Measurements from ENCODE around the gene CUTA.

The CUTA gene

GRCh38 chr6:33431880-33432541, 14.1 kb upstream of the CUTA start:
- Mint-ChIP-seq H3K36me3 (peaks cover 13 to 30% of the 10 kb centered on the region in 2 donors), H3K4me3 (peak overlapping the region; percentile 83 to 84), H3K9me3 (no peaks in the 10 kb centered on the region), H3K27me3 (no peaks in the 10 kb centered on the region), H3K27ac (peak overlapping the region; percentile 87), H3K4me1 (peaks cover 61 to 69% of the 10 kb centered on the region in 2 donors)
- DNase-seq = no peak
- ATAC-seq (replicated peaks) = peak in 1 of 2 donors; percentile 4

- Mint-ChIP-seq H3K27me3 (no peaks in the 10 kb centered on the region), H3K36me3 (peaks cover 13 to 24% of the 10 kb centered on the region in 2 donors), H3K4me3 (peak overlapping the region; percentile 83 to 84), H3K27ac (peak overlapping the region; percentile 84), H3K9me3 (no peaks in the 10 kb centered on the region), H3K4me1 (peaks cover 66 to 77% of the 10 kb centered on the region in 2 donors)
- peak; percentile 69 for DNase-seq
- ATAC-seq (replicated peaks) = peak; percentile 61 to 72
Measured at GRCh38 chr6:33430991-33431879, 13.3 kb upstream of the CUTA start.

- DNase-seq = no peak
- Mint-ChIP-seq H3K36me3 (peaks cover 10 to 15% of the 10 kb centered on the region in 2 donors), H3K4me1 (peaks cover 67 to 81% of the 10 kb centered on the region in 2 donors), H3K27ac (no peak overlapping the region), H3K9me3 (no peaks in the 10 kb centered on the region), H3K4me3 (peak overlapping the region in 1 of 2 donors; percentile 83), H3K27me3 (no peaks in the 10 kb centered on the region)
- ATAC-seq (replicated peaks) = no peak
Measured at GRCh38 chr6:33430334-33430733, 12.4 kb upstream of the CUTA start.

DNA sequence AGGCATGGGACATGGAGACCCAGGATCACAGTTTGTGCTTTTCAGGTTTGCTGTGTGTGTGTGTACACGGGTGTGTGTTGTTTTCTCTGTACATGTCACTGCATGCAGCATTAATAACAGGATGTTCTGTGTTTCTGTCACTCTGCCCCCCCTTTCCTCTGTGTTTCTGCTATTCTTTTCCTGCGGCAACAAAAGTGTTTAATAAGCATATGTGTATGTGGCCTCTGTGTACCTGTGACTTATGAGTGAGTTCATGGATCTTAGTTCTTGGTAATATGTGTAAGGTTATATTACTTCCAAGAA, 11.8 kb upstream of the CUTA start:
- H3K4me3 Mint-ChIP-seq = no peak overlapping the region
- DNase-seq (no peak), ATAC-seq (replicated peaks) (no peak)
- no peaks in the 10 kb centered on the region for H3K9me3 Mint-ChIP-seq
- peaks cover 8 to 11% of the 10 kb centered on the region in 2 donors for H3K36me3 Mint-ChIP-seq
- peaks cover 73 to 87% of the 10 kb centered on the region in 2 donors for H3K4me1 Mint-ChIP-seq
- no peak overlapping the region for H3K27ac Mint-ChIP-seq
- no peaks in the 10 kb centered on the region for H3K27me3 Mint-ChIP-seq

DNA sequence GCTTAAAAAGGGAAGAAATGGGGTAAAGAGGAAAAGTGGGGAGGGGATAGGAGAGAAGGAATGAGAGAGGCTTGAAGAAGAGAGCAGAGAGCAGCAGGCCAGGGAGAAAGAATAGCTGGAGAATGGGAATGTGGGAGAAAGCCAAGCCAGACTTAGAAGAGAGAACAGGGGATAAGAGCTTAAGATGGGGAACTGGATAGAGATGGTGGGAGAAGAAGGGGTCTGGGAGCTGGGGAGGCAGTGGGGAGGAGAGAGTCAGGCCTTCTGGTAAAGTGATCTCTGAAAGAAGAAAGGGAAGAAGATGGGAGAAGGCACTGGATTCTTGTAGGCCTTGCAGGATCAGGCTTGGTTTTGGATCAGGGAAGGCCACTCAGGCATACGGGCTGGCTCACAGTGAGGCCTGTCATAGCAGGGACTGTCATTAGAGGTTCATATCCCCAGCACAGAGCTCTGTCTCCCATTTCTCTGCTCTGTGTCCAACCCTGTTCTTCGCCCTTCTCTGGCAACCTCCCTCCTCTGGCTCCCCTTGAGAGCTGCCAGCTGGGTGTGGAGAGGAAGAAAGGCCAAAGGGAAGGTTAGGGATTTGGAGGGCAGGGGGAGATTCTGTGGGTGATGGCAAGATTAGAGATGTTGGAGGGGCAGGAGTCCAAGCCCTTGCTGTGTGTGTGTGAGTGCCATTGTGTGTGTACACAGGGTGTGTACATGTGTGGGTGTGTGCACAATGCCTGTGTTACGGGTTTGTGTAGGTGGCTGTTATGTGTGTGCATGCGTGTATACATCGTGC, 11.3 kb upstream of the CUTA start:
- Mint-ChIP-seq H3K27ac (peak overlapping the region; percentile 89), H3K27me3 (no peaks in the 10 kb centered on the region), H3K4me3 (peak overlapping the region; percentile 80 to 83), H3K9me3 (no peaks in the 10 kb centered on the region), H3K36me3 (peaks cover 8 to 11% of the 10 kb centered on the region in 2 donors), H3K4me1 (peaks cover 78 to 91% of the 10 kb centered on the region in 2 donors)
- ATAC-seq (replicated peaks) = no peak
- DNase-seq = no peak

DNA sequence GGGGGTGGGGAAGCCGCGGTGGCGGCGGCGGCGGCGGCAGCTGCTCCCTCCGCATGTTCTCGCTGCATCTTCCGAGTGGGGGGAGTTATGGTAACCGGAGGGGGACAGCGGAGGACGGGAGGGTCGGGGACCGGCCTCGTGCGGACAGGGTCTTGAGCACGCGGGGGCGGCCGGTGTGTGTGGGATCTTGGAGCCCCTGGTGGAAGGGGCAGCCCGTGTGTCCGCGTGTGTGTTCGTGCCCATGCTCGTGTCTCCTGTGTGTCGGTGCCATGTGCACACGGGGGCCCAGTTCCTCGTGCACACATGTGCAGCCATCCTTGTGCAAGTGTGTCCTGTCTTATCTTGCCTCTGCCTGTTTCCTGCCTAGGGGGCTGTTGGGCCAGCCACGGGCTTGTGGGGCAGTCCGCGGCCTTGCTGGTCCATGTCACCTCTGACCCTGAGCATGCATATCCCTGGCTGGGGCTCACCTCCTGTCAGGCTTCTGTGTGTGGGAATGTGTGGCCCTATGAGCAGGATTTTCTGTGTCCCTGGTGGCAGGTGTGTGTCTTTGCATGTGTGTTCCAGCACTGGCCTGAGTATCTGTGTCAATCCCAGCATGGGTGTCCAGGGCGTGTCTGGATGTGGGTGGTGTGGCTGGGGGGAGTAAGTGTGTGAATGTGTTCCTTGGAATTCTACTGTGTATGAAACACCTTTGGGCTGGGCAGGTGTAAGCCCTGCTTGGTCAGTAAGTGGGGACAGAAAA, 10.5 kb upstream of the CUTA start:
- Mint-ChIP-seq H3K27ac (peak overlapping the region; percentile 89), H3K27me3 (no peaks in the 10 kb centered on the region), H3K4me3 (peak overlapping the region; percentile 80 to 83), H3K9me3 (peaks cover 2 to 4% of the 10 kb centered on the region in 2 donors), H3K36me3 (peaks cover 4 to 15% of the 10 kb centered on the region in 2 donors), H3K4me1 (peaks cover 81 to 90% of the 10 kb centered on the region in 2 donors)
- ATAC-seq (replicated peaks) (peak; percentile 26 to 31), DNase-seq (peak; percentile 28)

DNA sequence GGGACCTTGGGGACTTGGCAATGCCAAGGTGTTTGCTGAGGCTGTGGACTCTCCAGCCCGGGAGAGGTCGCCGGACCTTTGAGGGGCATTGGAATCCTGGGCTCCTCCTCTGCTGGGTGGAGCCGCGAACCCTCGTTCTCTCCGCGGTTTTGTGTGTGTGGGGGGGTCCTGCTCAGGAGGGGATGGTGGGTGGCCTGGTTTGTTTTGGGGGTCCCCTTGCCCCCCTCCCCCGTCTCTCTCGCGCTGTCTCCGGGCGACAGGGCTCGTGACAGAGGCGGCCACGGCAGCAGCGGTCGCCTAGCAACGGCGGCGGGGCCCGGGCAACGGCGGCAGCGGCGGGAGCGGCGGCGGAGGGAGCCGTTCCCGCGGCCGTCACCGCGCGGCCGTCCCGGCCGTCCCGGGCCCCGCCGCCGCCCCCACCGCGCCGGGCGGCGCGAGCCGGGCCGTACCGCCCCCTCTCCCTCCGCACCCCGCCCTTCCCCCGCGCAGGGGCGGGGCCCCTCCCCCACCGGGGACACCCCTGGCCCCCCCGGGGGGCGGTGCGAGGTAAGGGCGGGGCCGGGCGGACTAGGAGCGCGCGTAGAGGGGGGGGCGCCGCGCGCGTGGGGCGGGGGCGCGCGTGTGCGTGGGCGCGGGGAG, 9.8 kb upstream of the CUTA start:
- peak overlapping the region; percentile 83 to 95 for H3K4me3 Mint-ChIP-seq
- DNase-seq (peak; percentile 32), ATAC-seq (replicated peaks) (peak; percentile 4 to 6)
- peaks cover 2 to 11% of the 10 kb centered on the region in 2 donors for H3K36me3 Mint-ChIP-seq
- H3K4me1 Mint-ChIP-seq = peaks cover 75 to 83% of the 10 kb centered on the region in 2 donors
- no peaks in the 10 kb centered on the region for H3K27me3 Mint-ChIP-seq
- peak overlapping the region; percentile 96 for H3K27ac Mint-ChIP-seq
- peaks cover 2 to 4% of the 10 kb centered on the region in 2 donors for H3K9me3 Mint-ChIP-seq

DNA sequence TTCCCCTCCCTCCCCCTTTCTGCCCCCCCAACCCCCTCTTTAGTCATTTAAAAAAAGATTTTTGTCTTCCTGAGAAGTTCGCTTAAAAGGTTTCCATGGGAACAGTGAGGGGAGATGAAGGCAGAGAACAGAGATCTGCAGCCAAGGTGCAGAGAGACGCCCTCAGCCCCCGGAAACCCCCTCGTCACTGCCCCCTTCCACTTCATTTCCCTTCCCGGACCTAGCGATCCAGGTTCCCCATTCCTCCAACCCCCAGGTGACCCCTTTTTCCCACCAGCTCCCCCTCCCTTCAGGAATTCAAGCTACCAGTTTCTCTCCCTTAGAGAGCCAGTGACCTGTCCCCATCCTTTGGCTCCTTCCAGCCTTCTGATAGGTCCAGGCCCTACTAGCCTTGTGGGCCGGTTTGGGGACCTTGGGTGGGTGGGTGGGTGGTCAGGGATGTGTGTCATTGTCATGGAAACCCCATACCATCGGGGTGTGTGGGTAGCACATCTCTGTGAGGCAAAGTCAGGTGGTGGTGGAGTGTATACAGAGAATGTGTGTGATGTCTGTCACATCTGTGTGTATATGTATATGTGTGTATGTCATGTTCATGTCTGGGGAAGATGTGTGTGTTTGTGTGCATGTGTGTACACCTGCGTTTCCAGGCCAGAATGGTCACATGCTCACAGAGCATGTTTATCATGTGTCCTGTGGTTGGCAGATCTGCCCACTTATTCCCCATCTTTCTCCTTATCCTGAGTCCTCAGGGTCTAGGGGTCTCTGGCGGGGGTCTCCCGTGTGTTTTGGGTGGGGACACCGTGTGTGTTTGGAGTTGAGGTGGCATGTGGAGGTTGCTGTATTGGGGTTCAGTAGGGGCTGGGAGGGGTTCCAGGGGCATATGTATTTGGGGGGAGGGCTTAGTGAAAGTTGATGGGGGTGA, 8.9 kb upstream of the CUTA start:
- peak; percentile 23 to 31 for ATAC-seq (replicated peaks)

DNA sequence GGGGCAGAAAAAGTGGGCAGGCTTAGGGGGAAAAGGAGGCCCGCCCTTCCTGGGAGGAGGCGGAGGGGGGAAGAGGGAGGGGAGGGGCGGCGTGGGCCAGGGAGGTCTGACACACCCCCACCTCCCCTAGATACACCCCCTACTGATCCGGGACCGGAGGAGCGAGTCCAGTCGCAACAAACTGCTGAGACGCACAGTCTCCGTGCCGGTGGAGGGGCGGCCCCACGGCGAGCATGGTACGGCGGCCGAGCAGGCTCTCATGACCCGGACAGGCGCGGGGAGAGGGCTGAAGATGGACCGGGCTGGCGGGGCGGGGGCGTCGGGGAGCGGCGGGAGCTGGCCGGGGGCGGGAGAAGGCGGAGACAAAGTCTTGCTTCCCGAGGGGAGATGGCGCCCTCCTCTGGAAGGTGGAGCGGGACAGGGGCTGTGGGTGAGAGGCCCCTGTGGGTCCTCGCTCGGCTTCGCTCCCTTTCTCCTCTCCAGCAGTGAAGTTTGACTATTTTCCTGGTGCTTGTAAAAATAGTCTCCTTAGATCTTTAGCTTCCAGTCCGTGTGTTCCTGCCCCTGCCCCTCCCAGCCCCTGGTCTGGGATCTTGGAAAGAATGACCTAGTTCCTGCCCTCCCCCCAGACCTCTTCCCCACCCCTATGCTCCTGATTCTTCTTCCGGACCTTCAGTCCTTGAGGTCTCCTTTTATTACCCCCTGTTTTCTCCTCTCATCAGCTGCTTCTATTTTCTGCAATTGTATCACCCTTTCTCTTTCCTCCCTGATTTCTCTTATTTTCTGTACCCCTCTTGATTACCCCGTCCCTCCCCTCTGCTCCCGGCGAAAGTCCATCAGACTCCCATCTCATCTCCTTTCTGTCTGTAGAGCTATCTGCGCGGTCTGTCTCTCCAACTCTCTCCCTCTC, 8.0 kb upstream of the CUTA start:
- peaks cover 59 to 65% of the 10 kb centered on the region in 2 donors for H3K4me1 Mint-ChIP-seq
- ATAC-seq (replicated peaks) (peak; percentile 67 to 71), DNase-seq (peak; percentile 85)
- peak overlapping the region; percentile 96 for H3K27ac Mint-ChIP-seq
- H3K36me3 Mint-ChIP-seq = peaks cover 2 to 5% of the 10 kb centered on the region in 2 donors
- H3K9me3 Mint-ChIP-seq = peaks cover 2 to 4% of the 10 kb centered on the region in 2 donors
- no peaks in the 10 kb centered on the region for H3K27me3 Mint-ChIP-seq
- peak overlapping the region; percentile 83 to 95 for H3K4me3 Mint-ChIP-seq

More for the DNA sequence above, 8.9 kb upstream of the CUTA start:
- Mint-ChIP-seq H3K4me1 (peaks cover 67 to 74% of the 10 kb centered on the region in 2 donors), H3K4me3 (peak overlapping the region; percentile 83 to 95), H3K27me3 (no peaks in the 10 kb centered on the region), H3K36me3 (peaks cover 2 to 5% of the 10 kb centered on the region in 2 donors), H3K27ac (peak overlapping the region; percentile 96), H3K9me3 (peaks cover 2 to 4% of the 10 kb centered on the region in 2 donors)
- DNase-seq = no peak

DNA sequence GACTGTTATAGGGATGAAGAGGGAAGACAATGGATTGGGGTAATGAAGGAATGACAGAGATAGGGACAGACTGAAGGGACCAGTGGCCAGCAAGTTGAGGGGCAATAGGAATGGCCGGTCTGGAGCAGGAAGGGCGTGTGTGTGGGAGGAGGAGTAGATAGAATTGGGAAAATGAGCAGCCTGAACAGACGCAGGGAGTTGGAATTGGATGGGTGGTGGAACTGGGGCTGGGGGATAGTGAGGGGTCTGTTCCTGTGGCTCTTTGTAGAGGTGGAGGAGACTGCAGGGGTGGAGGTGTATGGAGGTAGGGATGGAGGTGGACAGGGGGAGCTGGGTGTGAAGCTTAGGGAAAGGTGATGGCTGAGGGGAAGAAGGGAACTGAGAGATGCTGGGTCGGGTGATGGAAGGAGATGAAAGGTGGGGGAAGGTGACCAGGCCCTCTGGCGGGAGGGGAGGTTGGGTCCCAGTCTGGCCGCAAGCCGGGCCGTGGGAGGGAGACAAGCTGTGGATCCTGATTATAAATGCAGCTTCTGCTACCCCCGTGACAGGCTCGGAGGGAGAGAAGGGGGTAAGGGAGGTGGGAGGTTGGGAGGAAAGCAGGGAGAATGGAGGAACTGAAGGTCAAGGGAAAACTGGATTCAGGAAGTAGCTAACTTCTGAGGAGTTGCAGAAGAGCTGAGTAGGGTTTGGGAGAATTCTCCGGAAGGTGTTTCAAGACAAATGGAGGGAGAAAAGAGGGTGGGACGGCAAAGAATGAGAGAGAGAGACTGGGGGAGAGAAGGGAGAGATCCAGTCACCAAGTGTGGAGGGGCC, 7.2 kb upstream of the CUTA start:
- peak overlapping the region; percentile 83 to 95 for H3K4me3 Mint-ChIP-seq
- peak overlapping the region; percentile 96 for H3K27ac Mint-ChIP-seq
- peaks cover 2 to 5% of the 10 kb centered on the region in 2 donors for H3K36me3 Mint-ChIP-seq
- peaks cover 2 to 4% of the 10 kb centered on the region in 2 donors for H3K9me3 Mint-ChIP-seq
- H3K4me1 Mint-ChIP-seq = peaks cover 53 to 56% of the 10 kb centered on the region in 2 donors
- DNase-seq (no peak), ATAC-seq (replicated peaks) (no peak)
- H3K27me3 Mint-ChIP-seq = no peaks in the 10 kb centered on the region

- Mint-ChIP-seq H3K27me3 (no peaks in the 10 kb centered on the region), H3K4me3 (peak overlapping the region; percentile 83 to 95), H3K9me3 (peaks cover 2 to 4% of the 10 kb centered on the region in 2 donors), H3K4me1 (peaks cover 45 to 55% of the 10 kb centered on the region in 2 donors), H3K27ac (peak overlapping the region; percentile 96), H3K36me3 (peaks cover 2 to 5% of the 10 kb centered on the region in 2 donors)
- DNase-seq (no peak), ATAC-seq (replicated peaks) (no peak)
Measured at GRCh38 chr6:33423777-33424176, 5.9 kb upstream of the CUTA start.
